Measurements from ENCODE around the gene APBB2.
A peak's percentile ranks its signal among the peaks of the same experiment; 100 is the strongest.
"Not testable (repeated sequence)": the region's sequence is repeated elsewhere in the genome, so short reads cannot be mapped to it uniquely, and the experiment has no call there.

Gene APBB2

DNA sequence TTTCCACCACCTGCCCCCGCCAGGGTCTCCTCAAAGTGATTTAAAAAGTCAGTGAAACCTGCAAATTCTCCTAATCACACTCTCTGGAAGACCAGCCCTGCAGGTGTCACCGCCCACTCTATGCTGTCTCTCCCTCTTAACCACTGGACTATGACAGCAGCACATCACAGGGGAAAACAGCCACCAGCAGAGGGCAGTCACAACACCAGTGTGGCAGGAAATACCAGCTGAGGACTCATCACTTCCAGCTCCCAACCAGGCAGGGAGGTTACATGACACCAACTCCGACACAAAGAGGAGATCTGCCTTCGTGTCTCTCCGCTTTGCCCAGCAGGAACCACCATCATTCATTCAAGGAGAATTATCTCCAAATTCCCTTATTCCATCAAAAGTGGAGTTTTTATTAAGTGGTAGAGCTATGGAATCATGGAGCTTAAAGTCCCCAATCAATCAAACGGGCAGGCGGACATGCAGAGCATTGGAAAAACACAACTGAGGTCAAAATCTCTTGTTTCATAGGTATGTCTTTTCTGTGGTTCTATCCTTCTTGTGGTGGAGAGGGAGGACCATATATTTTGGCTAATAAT, 373.3 kb downstream of the APBB2 start:
- peak; percentile 66 for DNase-seq

DNA sequence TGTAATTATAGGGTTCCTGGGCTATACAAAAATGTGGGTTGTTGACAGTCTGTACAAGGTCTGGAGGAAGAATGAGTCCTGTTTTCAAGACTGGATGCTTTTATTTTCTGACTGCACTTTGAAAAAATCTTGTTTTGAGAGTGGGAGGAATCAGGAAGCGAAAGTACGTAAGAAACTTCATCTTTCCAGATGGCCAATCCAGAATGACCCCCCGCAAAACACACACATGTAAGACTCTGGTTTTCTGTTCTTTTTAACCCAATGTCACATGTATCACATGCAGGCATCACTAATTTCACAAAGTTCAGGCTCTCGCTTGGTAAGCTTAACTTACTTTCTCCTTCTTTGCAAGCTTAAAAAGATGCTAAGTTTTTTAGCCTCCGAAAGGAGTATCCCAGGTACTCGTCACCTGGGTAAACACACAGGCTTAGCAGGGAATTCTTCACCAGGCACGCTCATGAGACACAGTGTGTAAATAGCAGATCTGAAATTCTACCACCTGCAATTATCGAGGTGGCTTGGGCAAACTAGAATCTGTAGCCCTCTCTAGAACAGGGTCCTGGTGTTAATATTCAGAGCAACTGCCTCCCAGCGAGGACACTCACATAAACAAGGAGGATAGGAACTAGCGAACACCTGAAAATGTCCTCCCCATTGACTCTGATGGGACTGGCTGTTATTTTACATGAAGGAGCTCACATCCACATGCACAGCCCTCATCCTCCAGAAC, 373.9 kb downstream of the APBB2 start:
- DNase-seq, result no peak

DNA sequence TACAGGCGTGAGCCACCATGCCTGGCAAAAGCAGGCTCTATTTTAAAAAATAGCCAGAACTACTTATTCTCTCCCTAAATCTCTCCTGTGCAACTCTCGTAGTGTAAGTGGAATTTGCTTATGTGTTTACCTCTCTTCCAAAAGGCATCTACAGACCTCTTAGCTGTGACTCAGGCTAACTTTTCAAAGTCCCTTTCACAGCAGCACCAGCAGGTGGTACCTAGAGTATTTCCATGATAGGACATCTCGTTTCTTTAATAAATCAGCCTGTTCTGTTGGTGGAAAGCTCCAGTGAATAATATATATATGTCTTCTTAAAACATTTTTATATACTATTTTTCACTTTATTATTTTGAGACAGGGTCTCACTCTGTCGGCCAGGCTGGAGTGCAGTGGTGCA, 375.6 kb downstream of the APBB2 start:
- no peak for DNase-seq

DNA sequence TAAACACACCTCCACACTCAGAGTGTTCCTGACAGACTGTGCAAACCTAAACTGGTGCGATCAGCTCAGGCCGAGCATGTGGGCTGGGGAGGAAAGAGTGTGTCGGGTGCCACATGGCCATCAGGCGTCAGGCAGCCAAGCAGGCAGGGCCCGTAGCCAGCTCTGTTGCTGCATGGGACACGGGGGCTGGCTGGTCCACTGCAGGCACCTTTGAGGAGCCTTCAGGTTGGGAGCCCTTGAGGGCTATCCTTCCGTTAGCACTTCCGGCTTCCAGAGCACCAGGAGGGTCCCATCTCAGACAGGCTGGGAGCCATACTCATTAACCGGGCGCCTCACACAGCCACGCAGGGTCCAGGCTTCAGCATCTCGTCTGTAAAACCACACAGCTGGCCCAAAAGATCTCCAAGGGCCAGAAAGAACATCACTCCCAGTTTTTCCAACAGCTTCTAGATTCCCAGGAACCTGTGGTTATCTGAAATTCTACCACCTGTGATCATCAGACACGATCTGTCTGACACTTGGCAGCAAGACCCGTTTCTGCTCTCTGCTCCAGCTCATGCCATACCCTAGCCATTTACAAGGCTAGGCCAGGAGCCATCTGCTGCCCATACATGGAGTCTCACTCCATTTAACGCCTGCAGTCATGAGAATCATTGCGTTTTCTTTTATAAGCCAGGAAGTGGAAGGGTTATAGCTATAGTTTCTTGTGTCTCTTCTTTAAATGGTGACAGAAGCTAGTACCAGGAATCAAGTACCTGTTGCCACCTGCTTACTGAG, 377.1 kb downstream of the APBB2 start:
- DNase-seq, result no peak

DNA sequence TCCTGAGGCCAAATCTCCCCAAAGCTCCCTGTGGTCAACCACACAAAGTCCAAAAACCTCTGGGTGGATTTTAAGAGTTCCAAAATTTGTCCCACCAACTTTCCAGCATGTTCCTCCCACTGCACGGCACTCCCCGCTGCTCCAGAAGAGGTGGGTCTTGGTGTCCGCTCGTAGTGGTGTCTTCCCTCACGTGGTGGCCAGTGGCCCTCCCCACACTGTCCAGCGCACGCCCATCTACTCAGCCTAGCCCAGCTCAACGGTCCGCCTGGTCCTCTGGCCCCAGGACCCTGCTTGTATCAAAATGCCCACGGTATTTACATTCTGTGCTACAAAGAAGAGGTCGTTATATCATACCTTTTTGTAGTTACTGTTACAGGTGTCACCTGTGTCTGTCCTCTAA, 381.1 kb downstream of the APBB2 start:
- no peak for DNase-seq

DNA sequence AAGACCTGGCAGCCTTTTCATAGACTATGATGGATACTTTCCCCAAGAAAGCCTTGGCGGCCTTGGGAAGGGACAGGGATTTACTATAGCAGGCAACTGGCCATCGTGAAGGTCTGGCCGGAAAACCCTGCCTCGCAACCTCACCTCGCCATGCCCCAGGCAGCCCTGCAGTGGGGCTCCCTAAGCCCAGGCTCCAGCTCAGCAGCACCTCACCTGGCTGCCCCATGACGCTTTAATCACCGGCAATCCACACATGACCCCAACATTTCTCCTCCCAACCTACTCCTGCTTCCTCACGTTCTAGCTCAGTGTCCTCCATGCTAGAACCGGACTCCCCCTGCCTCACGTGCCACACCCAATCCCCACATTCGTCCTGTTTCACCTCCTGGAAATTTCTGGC, 382.2 kb downstream of the APBB2 start:
- DNase-seq, result no peak

DNA sequence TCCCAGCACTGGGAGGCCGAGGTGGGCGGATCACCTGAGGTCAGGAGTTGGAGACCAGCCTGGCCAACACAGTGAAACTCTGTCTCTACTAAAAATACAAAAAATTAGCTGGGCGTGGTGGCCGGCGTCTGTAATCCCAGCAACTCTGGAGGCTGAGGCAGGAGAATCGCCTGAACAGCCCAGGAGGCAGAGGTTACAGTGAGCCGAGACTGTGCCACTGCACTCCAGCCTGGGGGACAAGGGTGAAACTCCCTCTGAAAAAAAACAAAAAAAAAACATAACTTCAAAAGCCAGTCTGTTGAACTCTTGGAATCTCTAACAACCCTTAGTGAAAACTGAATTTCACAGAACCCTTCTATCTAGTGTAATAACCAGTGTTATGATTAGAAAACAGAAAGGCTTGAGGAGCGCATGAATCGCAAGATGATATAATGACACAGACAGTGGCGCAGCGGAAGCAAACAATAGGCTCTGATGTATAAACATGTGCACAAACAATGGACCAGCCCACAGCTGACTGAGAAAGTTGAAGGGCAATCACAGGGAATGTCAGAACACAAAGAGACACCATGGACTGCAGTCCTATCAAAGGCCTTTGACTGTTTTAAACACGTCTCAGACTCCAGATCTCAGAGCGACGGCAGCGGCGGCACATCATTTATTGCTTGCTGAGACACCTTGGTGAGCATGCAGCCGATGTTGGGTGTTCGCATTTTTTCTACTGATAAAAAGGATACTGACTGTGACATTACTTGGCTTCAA, 383.0 kb downstream of the APBB2 start:
- no peak for DNase-seq

DNA sequence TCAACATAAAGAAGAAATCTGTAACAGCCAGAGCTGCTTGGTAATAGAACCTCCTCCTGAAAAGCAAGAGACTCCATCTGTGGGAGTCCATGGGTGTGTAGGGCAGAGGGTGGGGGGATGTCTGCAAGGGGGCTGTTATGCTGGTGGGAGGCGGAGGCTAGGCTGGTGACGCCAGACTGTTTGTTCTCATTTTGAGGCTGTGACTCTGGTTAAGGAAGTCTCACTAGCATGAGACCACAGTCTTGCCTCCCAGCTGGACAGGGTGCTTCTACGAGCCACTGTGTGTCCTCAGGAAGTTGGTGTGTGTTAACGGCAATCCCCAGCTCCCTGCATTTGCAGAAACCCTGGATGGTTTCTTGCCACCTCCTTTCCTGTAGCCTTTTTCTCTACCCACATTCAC, 384.8 kb downstream of the APBB2 start:
- no peak for DNase-seq

DNA sequence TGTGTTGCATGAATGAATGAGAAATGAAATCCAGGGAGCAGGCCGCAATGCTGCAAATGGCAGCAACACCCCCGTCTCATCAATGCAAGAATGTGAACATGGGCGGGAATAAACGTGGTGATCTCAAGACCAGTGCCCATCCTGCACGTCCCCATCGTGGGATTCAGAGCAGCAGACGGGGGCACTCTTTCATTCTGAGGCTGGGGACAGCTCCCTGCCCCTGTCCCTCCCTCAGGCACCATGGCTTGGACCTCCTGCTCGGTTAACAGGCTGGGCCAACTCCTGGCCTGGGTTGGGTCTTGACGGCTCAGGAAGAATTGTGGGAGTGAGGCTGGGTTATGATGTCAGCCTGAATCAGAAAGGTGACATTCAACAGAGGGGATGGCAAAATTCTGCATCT, 385.7 kb downstream of the APBB2 start:
- no peak for DNase-seq

DNA sequence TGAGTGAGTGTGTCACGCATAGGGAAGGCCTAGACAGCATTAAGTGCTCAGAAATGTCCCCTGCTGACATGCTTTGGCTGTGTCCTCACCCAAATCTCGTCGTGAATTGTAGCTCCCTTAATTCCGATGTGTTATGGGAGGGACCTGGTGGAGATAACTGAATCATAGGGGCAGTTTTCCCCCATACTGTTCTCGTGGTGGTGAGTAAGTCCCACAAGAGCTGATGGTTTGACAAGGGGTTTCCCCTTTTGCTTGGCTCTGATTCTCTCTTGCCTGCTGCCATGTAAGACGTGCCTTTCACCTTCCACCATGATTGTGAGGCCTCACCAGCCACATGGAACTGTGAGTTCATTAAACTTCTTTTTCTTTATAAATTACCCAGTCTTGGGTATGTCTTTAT, 386.6 kb downstream of the APBB2 start:
- DNase-seq, result no peak

DNA sequence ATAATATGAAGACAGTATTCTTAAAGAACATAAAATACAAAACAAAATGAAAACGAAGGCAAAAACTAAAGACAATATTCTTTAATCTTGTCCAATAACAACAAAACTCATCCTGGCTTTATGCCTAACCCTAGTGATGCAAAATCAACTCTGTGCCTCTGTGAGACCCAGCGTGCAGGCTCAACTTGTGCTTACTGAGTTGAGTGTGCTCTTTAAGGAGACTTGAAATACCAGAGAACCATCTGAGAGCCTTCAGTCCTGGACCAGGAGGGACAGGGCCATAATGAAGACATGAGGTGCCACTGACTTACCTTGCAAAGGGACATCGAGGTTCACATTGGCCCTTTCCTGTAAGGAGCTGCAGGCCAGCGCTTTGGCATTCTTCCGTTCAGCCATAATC, 387.5 kb downstream of the APBB2 start:
- DNase-seq, result no peak

DNA sequence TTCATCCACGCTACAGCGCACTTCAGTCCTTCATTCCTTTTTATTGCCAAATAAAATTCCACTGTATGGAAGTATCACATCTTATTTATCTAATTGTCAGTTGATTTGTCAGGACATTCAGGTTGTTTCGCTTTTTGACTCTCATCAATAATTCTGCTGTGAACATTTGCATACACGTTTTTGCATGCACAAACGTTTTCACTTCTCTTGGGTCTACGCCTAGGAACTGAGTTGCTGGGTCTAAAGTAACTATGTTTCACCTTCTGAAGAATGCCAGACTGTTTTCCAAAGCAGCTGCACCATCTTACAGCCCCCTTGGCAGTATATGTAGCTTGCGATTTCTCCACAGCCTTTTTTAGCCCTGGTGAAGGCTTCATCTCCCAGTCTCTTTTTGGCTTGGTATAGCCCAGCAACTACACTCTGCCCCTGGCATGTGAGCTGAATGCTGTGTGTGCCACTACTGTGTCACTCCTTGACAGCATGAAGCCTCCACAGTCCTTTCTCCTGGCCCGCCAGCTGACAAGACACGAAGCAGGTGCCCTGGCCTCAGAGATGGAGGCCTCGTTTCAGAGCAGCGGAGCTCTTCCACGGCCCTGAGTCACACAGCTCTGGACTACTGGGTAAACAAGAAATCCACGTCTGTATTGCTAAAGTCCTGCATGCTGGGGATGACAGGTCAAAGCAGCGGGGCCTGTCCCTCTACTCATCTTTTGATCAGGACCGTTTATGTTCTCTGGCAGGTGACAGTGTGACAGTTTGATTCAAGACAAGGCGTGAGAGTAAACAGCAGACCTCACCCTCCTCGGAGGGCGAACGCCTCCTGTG, 389.1 kb downstream of the APBB2 start:
- no peak for DNase-seq

DNA sequence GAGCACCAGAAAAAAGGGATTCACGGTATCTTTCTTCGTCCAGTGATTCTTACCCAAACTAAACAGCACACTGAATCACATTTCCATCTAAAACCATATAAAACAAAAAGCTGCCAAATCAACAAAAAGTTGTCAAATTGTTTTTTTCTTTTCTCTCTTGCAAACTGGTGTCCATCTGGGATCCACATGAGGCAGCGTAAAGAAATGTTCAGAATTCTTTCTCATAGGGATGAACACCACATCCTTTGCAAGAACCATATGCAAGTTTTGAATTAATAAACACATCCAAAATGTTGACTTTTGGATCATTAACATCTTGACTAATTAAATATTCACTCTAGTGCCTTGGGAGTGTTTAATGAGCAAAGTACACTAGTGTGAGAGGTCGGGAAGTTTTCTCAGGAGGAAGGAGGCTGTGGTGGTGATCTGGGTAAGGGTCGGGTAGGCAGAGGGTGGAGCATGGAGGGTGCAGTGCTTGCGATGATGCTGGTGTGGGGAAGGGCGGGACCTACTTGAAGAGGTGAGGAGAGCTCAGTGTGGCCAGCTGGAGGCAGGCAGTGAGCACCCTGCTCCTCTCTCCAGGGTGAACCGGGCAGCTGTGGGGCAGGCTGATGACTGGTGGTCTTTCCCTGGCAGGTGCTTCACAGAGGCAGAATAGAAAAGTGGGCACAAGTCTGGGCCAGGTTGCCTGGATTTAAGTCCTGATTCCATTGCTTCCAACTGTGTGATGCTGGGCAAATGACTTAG, 391.7 kb downstream of the APBB2 start:
- no peak for DNase-seq

DNA sequence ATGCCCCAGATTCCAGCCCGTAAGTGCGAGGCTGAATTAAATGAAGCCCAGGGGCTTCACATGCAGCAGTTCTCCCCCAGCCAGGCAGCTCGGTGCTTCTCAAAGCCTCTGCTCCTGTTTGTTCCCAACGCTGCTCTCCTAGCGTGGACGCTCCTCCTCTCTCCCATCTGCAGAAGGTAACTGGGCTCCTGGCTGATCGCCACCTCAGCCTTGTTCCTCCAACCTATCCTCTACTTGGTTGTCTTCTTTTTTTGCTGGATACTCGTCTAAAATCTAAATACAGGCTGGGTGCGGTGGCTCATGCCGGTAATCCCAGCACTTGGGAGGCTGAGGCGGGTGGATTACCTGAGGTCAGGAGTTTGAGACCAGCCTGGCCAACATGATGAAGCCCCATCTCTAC, 394.2 kb downstream of the APBB2 start:
- DNase-seq, result no peak

DNA sequence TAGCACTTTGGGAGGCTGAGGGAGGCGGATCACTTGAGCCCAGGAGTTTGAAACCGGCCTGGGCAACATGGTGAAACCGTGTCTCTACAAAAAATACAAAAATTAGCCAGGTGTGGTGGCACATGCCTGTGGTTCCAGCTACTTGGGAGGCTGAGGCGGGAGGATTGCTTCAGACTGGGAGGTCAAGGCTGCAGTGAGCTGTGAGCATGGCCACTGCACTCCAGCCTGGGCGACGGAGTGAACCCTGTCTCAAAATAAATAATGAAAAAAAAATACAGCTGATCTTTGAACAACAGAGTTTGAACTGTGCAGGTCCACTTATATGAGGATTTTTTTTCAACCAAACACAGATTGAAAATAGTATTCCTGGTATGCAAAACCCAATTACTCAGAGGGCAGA, 397.2 kb downstream of the APBB2 start:
- not testable (repeated sequence) for DNase-seq

DNA sequence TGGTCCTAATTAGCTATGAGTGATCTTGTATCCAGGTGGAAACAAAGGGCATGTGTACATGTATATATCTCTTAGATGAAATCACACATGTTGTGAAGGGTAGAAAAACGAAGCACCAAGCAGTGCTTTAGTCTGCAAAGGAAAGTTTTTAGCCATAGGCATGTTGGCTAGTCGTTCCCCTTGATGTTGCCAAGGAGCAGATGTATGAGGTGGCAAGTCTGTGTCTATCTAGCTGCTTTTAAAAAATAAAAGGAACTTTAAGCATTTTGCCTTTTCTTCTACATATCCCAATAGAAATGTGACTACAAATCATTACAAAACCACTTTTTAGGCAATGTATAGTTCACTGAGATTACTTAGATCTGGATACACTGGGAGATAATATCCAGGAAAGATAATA, 401.5 kb downstream of the APBB2 start:
- DNase-seq, result no peak

DNA sequence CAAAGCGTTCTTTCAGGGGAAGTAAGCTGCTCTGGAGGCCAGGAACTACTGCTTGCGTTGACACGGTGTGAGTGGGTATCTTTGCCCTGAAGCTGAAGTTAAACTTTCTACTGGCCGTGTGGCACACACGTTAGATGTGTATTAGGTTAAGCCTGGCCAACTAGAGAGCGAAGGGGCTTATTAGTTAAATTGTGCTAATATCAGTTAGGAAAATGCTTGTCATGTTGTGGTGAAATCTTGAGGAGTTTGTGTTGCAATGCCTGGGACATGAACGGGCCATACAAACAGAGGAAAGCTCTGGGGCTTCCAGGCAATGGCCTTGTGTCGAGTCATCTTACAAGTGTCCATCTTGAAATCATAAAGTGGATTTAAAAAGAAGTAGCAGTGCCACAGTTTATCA, 402.0 kb downstream of the APBB2 start:
- DNase-seq, result no peak

DNA sequence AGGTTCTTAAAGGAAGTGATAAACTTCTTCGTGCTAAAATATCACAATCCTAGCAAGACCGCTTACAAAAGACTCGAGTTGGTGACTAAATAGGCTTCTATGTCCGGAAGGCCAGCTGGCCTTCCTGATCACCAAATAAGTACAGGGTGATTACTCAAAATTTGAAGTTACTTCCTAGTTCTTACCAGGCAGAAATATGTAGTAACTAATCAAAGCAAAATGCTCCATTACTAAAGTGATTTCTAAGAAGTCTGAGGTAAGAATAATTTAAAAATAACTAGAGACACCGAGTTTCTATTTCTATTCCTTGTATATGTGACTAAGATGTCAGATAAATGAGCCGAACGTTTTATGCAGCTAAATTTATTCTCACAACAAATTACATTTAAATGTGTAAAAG, 402.4 kb downstream of the APBB2 start:
- DNase-seq, result no peak

DNA sequence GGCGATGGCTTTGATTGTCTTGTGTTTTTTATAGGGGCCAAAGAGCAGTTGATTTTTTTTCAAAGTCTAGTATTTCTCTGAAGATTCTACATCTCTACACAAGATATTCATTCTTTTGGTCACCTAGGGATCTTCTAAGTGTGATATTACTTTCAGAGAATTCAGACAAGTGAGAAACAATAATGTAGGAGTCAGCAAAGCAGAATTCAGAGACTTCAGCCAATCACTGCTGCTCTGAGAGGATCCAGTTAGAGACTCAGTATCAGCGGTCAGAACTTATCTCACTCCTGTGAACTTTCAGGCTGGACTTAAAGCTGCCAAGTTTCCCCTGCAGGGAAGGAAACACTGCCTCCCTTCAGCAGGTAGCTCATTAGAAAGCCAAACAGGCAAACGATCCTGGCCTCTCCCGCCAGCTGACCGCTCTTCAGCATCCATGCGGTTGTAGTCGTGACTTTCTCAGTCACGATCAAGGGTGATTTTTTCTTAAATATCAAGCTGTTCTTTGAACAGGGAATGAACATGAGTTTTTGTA, 405.4 kb downstream of the APBB2 start:
- no peak for DNase-seq

DNA sequence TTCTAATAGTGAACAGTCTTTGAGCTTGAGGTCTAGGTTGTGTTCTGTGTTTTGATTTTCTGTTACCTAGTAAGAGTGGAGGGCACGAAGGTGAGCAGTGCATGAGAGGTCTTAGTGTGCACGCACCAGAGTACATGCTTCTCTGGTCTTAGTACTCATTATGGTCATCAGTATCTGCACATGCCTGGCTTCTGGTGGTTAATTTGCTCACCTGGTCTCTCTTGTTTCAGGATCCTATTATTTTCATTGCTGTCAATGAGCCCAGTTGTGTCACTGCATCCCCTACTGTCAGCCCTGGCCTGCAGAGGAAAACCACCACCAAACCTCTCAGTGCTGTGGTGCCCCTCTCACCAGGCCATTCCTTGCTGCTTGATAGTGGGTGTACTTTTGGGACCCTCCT, 409.7 kb downstream of the APBB2 start:
- DNase-seq, result no peak

DNA sequence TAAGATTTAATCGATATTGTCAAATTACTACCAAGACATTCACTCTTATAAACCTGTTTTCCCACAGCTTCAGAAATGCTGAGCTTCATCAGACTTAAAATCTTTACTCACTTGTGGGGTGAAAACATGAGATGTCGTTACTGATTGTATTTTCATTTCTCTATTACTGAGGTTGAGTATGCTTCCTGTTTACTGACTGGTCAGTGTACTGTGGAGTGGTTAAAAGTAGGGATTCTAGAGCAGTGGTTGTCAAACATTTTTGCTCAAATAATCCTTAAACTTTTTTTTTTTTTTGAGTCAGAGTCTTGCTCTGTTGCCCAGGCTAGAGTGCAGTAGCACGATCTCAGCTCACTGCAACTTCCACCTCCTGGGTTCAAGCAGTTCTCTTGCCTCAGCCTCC, 414.3 kb downstream of the APBB2 start:
- no peak for DNase-seq

DNA sequence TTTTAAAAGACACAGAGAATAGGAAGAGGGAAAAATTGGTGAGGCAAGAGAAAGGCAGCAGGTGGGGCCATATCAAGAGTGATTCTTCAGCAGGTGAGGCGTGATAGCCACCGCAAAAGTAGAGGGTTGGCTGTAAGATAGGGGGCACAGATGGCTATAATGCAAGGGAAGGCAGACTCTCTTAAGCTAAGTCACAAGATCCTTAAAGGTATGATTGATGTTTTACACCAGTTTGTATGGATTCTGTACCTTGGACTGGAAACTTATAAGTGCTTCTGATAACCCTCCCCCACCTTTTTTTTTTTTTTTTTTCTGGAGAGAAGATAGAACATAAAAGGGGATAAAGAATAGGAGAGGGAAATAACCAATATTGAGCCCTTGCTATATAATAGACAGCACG, 424.6 kb downstream of the APBB2 start:
- DNase-seq, result no peak
